GM23338 (cell line): Measurements from ENCODE around the gene CDC42BPB. TPM values are rescaled to one million over a fixed set of nuclear protein-coding genes. Genes with fewer than 3 reads are reported as not detected.
A peak's percentile ranks its signal among the peaks of the same experiment; 100 is the strongest.

Source experiments
- ATAC-seq: fragments of 200-7000 bp; cut with Tn5 transposase; 3 replicates; pipeline ENCODE4 v1.9.1; 2020
- DNase-seq: peaks from one replicate; pipeline ENCODE4 v3.0.0-alpha.2; 2015; ENCODE audit warnings: low spot score
- H2AFZ ChIP-seq: fragments of 200-600 bp; sonication (generic); 2 replicates; pipeline ENCODE4 v1.8.0; 2016; ENCODE audit warnings: antibody characterized with exemption, mild to moderate bottlenecking, moderate library complexity
- H3F3A ChIP-seq: fragments of 200-600 bp; sonication (generic); replicated peaks from 2 replicates; pipeline ENCODE4 v1.8.0; 2017; ENCODE audit warnings: antibody characterized with exemption, mixed run types, low read depth
- H3K27ac ChIP-seq: fragments of 200-600 bp; sonication (generic); 2 replicates; pipeline ENCODE4 v1.6.1; 2016; ENCODE audit warnings: low read depth
- H3K27me3 ChIP-seq: fragments of 200-600 bp; sonication (generic); 2 replicates; pipeline ENCODE4 v1.8.0; 2016; ENCODE audit warnings: mild to moderate bottlenecking, mixed run types, moderate library complexity; ENCODE audit not compliant: insufficient read depth
- H3K36me3 ChIP-seq: fragments of 200-600 bp; sonication (generic); 2 replicates; pipeline ENCODE4 v1.8.0; 2016; ENCODE audit warnings: mild to moderate bottlenecking; ENCODE audit not compliant: insufficient read depth
- H3K4me1 ChIP-seq: fragments of 200-600 bp; sonication (generic); 2 replicates; pipeline ENCODE4 v1.8.0; 2016; ENCODE audit warnings: mild to moderate bottlenecking, moderate library complexity; ENCODE audit not compliant: insufficient read depth
- H3K4me2 ChIP-seq: fragments of 200-600 bp; sonication (generic); 2 replicates; pipeline ENCODE4 v1.7.1; 2017; ENCODE audit warnings: mixed run types
- H3K4me3 ChIP-seq: fragments of 200-600 bp; sonication (generic); 2 replicates; pipeline ENCODE4 v1.6.1; 2016; ENCODE audit warnings: mixed run types
- H3K79me2 ChIP-seq: fragments of 200-600 bp; sonication (generic); replicated peaks from 2 replicates; pipeline ENCODE4 v1.8.0; 2017; ENCODE audit warnings: mild to moderate bottlenecking; ENCODE audit not compliant: insufficient read depth
- H3K9me2 ChIP-seq: fragments of 200-600 bp; sonication (generic); 2 replicates; pipeline ENCODE4 v1.8.0; 2017; ENCODE audit not compliant: insufficient read depth
- H4K20me1 ChIP-seq: fragments of 200-600 bp; sonication (generic); replicated peaks from 2 replicates; pipeline ENCODE4 v1.8.0; 2017; ENCODE audit warnings: mild to moderate bottlenecking; ENCODE audit not compliant: insufficient read depth
- H3K27ac Mint-ChIP-seq: 2 replicates; pipeline ENCODE4 v1.8.0; 2020; ENCODE audit warnings: inconsistent platforms, mild to moderate bottlenecking, moderate library complexity, mixed read lengths
- H3K27me3 Mint-ChIP-seq: 3 replicates; pipeline ENCODE4 v1.8.0; 2022; ENCODE audit warnings: low read depth, mild to moderate bottlenecking, moderate library complexity, mixed read lengths, inconsistent platforms; ENCODE audit not compliant: insufficient read depth, poor library complexity
- H3K36me3 Mint-ChIP-seq: 3 replicates; pipeline ENCODE4 v1.8.0; 2021; ENCODE audit warnings: low read depth, mild to moderate bottlenecking, inconsistent platforms, moderate library complexity, mixed read lengths
- H3K4me1 Mint-ChIP-seq: 3 replicates; pipeline ENCODE4 v1.8.0; 2020; ENCODE audit warnings: mild to moderate bottlenecking, inconsistent platforms, mixed read lengths
- H3K4me3 Mint-ChIP-seq: 3 replicates; pipeline ENCODE4 v1.8.0; 2021; ENCODE audit warnings: moderate library complexity, mild to moderate bottlenecking, inconsistent platforms, mixed read lengths
- H3K9me3 Mint-ChIP-seq: 3 replicates; pipeline ENCODE4 v1.8.0; 2020; ENCODE audit warnings: moderate library complexity, mild to moderate bottlenecking, inconsistent platforms, mixed read lengths
- CREB1 ChIP-seq: fragments of 250-450 bp; sonication (Bioruptor Pico); IDR thresholded peaks from 2 replicates; pipeline ENCODE4 v1.5.0; 2020; ENCODE audit warnings: low read depth, mild to moderate bottlenecking, moderate library complexity
- EZH2 ChIP-seq: fragments of 200-600 bp; sonication (generic); IDR thresholded peaks from one replicate; pipeline ENCODE4 v1.8.0; 2017; ENCODE audit warnings: antibody characterized with exemption, mild to moderate bottlenecking, low read depth; ENCODE audit not compliant: unreplicated experiment
- POLR2AphosphoS5 ChIP-seq: IDR thresholded peaks from 2 replicates; pipeline ENCODE4 v1.6.1; 2016; ENCODE audit warnings: antibody characterized with exemption, low read depth
- polyA plus RNA-seq: library from polyadenylated mRNA; unstranded; fragments of >200 nt; fragmentation: Nextera tagmentation; extraction: Ambion mirVana; gene quantifications from 2 replicates; pipeline ENCODE4 v1.2.1, GENCODE V29; 2016
- total RNA-seq: library from RNA; depleted of rRNA; stranded (reverse); fragments of >200 nt; shearing (Covaris generic); gene quantifications from 2 replicates; pipeline ENCODE4 v1.2.3, GENCODE V29; 2014
- TF ChIP-seq, protein P1 (sequence below): fragments of 250-450 bp; sonication (Bioruptor Pico); IDR thresholded peaks from 2 replicates; pipeline ENCODE4 v1.5.0; 2020; ENCODE audit warnings: mild to moderate bottlenecking, moderate library complexity
- TF ChIP-seq, protein P2 (sequence below), 2 experiments: fragments of 200-600 bp in 1 of 2; sonication (generic) in 1 of 2; conservative IDR thresholded peaks; 2 replicates each; pipeline versions ENCODE4 v1.5.1 to v1.6.1; 2016 to 2017; ENCODE audit warnings: antibody characterized with exemption in 2 of 2, low read depth in 2 of 2, mild to moderate bottlenecking in 2 of 2, moderate library complexity in 1 of 2

The CDC42BPB gene
- total and polyA plus RNA-seq, 2 experiments from 2014 or later, result 12.3 to 127 TPM

GRCh38 chr14:103078860-103079587 is 21.7 kb upstream of the CDC42BPB start (continued):
- TF ChIP-seq, protein P1, sequence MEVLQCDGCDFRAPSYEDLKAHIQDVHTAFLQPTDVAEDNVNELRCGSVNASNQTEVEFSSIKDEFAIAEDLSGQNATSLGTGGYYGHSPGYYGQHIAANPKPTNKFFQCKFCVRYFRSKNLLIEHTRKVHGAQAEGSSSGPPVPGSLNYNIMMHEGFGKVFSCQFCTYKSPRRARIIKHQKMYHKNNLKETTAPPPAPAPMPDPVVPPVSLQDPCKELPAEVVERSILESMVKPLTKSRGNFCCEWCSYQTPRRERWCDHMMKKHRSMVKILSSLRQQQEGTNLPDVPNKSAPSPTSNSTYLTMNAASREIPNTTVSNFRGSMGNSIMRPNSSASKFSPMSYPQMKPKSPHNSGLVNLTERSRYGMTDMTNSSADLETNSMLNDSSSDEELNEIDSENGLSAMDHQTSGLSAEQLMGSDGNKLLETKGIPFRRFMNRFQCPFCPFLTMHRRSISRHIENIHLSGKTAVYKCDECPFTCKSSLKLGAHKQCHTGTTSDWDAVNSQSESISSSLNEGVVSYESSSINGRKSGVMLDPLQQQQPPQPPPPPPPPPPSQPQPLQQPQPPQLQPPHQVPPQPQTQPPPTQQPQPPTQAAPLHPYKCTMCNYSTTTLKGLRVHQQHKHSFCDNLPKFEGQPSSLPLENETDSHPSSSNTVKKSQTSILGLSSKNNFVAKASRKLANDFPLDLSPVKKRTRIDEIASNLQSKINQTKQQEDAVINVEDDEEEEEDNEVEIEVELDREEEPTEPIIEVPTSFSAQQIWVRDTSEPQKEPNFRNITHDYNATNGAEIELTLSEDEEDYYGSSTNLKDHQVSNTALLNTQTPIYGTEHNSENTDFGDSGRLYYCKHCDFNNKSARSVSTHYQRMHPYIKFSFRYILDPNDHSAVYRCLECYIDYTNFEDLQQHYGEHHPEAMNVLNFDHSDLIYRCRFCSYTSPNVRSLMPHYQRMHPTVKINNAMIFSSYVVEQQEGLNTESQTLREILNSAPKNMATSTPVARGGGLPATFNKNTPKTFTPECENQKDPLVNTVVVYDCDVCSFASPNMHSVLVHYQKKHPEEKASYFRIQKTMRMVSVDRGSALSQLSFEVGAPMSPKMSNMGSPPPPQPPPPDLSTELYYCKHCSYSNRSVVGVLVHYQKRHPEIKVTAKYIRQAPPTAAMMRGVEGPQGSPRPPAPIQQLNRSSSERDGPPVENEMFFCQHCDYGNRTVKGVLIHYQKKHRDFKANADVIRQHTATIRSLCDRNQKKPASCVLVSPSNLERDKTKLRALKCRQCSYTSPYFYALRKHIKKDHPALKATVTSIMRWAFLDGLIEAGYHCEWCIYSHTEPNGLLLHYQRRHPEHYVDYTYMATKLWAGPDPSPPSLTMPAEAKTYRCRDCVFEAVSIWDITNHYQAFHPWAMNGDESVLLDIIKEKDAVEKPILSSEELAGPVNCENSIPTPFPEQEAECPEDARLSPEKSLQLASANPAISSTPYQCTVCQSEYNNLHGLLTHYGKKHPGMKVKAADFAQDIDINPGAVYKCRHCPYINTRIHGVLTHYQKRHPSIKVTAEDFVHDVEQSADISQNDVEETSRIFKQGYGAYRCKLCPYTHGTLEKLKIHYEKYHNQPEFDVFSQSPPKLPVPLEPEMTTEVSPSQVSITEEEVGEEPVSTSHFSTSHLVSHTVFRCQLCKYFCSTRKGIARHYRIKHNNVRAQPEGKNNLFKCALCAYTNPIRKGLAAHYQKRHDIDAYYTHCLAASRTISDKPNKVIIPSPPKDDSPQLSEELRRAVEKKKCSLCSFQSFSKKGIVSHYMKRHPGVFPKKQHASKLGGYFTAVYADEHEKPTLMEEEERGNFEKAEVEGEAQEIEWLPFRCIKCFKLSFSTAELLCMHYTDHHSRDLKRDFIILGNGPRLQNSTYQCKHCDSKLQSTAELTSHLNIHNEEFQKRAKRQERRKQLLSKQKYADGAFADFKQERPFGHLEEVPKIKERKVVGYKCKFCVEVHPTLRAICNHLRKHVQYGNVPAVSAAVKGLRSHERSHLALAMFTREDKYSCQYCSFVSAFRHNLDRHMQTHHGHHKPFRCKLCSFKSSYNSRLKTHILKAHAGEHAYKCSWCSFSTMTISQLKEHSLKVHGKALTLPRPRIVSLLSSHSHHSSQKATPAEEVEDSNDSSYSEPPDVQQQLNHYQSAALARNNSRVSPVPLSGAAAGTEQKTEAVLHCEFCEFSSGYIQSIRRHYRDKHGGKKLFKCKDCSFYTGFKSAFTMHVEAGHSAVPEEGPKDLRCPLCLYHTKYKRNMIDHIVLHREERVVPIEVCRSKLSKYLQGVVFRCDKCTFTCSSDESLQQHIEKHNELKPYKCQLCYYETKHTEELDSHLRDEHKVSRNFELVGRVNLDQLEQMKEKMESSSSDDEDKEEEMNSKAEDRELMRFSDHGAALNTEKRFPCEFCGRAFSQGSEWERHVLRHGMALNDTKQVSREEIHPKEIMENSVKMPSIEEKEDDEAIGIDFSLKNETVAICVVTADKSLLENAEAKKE (CRISPR knock-in tag), result no peak
- TF ChIP-seq EZH2, result no peak
- no peak for TF ChIP-seq CREB1 (CRISPR knock-in tag)
- TF ChIP-seq, protein P2, sequence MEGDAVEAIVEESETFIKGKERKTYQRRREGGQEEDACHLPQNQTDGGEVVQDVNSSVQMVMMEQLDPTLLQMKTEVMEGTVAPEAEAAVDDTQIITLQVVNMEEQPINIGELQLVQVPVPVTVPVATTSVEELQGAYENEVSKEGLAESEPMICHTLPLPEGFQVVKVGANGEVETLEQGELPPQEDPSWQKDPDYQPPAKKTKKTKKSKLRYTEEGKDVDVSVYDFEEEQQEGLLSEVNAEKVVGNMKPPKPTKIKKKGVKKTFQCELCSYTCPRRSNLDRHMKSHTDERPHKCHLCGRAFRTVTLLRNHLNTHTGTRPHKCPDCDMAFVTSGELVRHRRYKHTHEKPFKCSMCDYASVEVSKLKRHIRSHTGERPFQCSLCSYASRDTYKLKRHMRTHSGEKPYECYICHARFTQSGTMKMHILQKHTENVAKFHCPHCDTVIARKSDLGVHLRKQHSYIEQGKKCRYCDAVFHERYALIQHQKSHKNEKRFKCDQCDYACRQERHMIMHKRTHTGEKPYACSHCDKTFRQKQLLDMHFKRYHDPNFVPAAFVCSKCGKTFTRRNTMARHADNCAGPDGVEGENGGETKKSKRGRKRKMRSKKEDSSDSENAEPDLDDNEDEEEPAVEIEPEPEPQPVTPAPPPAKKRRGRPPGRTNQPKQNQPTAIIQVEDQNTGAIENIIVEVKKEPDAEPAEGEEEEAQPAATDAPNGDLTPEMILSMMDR (conservative IDR thresholded peaks at IDR 0.05; ENCODE audit: low read depth in 2 of 2), result no peak
- TF ChIP-seq POLR2AphosphoS5, result no peak

DNA sequence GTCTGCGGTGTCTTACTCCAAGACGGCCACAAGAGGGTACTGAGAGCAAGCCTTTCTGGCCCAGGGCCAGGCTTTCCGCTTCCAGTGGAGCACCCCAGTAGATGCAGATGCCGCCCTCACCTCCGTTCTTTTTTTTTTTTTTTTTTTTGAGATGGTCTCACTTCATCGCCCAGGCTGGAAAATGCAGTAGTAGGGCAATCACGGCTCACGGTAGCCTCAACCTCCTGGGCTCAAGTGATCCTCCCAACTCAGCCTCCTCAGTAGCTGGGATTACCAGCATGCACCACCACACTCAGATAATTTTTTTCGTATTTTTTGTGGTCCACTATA is 21.0 kb upstream of the CDC42BPB start:
- Histone ChIP-seq H3K79me2 (no peaks in the 10 kb centered on the region), H3K27me3 (peaks cover 19% of the 10 kb centered on the region), H3K4me3 (no peak overlapping the region), H3K27ac (no peak overlapping the region), H3K4me2 (no peak overlapping the region), H3K4me1 (no peaks in the 10 kb centered on the region; the same call in 1 of the 2 replicates), H3K36me3 (no peaks in the 10 kb centered on the region), H3K9me2 (peaks cover 11% of the 10 kb centered on the region; the same call in 1 of the 2 replicates), H3F3A (no peaks in the 10 kb centered on the region), H2AFZ (no peak overlapping the region), H4K20me1 (no peaks in the 10 kb centered on the region)
- TF ChIP-seq, protein P2 (conservative IDR thresholded peaks at IDR 0.05; ENCODE audit: low read depth in 2 of 2), result peak; percentile 71 to 94
- no peak for TF ChIP-seq CREB1 (CRISPR knock-in tag)
- peak; percentile 78 for ATAC-seq
- Mint-ChIP-seq H3K9me3 (no peaks in the 10 kb centered on the region), H3K4me3 (no peak overlapping the region), H3K36me3 (no peaks in the 10 kb centered on the region), H3K27ac (no peak overlapping the region), H3K4me1 (no peaks in the 10 kb centered on the region; the same call in 2 of the 3 replicates), H3K27me3 (peaks cover 4% of the 10 kb centered on the region)
- DNase-seq, result peak; percentile 92
